ENCODE results near the gene CEMIP2. TPM values are rescaled to one million over a fixed set of nuclear protein-coding genes. Genes with fewer than 3 reads are reported as not detected.

The CEMIP2 gene
- total RNA-seq, 1 donor = 27.3 TPM

DNA sequence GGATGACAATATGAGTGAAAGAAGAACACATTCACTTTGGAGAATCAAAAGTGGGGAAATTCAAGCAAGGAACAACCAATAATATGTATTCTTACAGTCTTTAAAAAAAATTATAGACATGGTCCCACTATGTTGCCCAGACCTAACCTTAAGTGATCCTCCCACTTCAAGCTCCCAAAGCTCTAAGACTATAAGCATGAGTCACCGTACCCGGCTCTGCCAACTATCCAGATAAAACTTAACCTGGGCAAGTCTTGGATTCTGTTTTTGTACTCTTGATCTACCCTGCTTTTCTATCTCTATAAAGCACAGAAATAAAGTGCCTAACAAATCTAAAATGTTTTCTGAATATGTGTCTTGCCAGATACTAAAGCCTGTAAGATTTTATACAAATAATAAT lies 30.9 kb downstream of the CEMIP2 start:
- H3K4me3 ChIP-seq (ENCODE audit: low read depth, low read length) = no peak overlapping the region
- peak; percentile 31 for DNase-seq (ENCODE audit: low read depth)
- TF ChIP-seq CTCF (IDR thresholded peaks at IDR 0.05; ENCODE audit: insufficient read depth, low read length) = no peak

- DNase-seq (ENCODE audit: low read depth) = no peak
- no peak overlapping the region for H3K4me3 ChIP-seq (ENCODE audit: low read depth, low read length)
- TF ChIP-seq CTCF (IDR thresholded peaks at IDR 0.05; ENCODE audit: insufficient read depth, low read length) = no peak
Observed at GRCh38 chr9:71736236-71736635, 32.1 kb downstream of the CEMIP2 start.

- DNase-seq (ENCODE audit: low read depth) = no peak
- H3K4me3 ChIP-seq (ENCODE audit: low read depth, low read length) = no peak overlapping the region
- no peak for TF ChIP-seq CTCF (IDR thresholded peaks at IDR 0.05; ENCODE audit: insufficient read depth, low read length)
Observed at GRCh38 chr9:71734950-71735349, 33.4 kb downstream of the CEMIP2 start.

DNA sequence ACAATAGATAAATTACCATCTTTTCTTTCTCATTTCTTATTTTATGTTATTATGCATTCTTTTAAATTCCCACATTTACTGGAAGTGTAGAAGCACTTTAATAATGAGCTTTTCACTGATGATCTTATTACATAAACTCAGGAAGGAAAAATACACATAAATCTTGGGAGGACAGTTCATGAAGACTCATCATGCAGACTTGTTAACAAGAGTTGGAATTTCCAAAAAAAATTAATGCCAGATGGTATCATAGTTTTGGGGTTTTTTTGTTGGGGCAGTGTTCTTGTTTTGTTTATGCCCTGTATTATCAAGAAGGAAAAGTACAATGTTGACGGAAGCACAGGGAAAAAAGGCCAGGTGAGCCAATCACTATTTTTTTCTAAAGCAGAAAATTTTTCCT lies 35.1 kb downstream of the CEMIP2 start:
- no peak for TF ChIP-seq CTCF (IDR thresholded peaks at IDR 0.05; ENCODE audit: insufficient read depth, low read length)
- no peak overlapping the region for H3K4me3 ChIP-seq (ENCODE audit: low read depth, low read length)
- no peak for DNase-seq (ENCODE audit: low read depth)

GRCh38 chr9:71729816-71730526 lies 38.3 kb downstream of the CEMIP2 start:
- DNase-seq (ENCODE audit: low read depth) = no peak
- H3K4me3 ChIP-seq (ENCODE audit: low read depth, low read length) = no peak overlapping the region
- no peak for TF ChIP-seq CTCF (IDR thresholded peaks at IDR 0.05; ENCODE audit: insufficient read depth, low read length)

- no peak overlapping the region for H3K4me3 ChIP-seq (ENCODE audit: low read depth, low read length)
- DNase-seq (ENCODE audit: low read depth) = no peak
- TF ChIP-seq CTCF (IDR thresholded peaks at IDR 0.05; ENCODE audit: insufficient read depth, low read length) = no peak
Observed at GRCh38 chr9:71726723-71727122, 41.6 kb downstream of the CEMIP2 start.
